Ramos (cell line): Measurements from ENCODE around the gene PLTP.

Experiments
- in situ Hi-C: fragments of 300-500 bp; cut with MboI; formaldehyde crosslinking; loops from one replicate; pipeline ENCODE4 v1.14.3; 2022; ENCODE audit warnings: low sequenced_read_pairs; ENCODE audit not compliant: unreplicated experiment

The PLTP gene

DNA sequence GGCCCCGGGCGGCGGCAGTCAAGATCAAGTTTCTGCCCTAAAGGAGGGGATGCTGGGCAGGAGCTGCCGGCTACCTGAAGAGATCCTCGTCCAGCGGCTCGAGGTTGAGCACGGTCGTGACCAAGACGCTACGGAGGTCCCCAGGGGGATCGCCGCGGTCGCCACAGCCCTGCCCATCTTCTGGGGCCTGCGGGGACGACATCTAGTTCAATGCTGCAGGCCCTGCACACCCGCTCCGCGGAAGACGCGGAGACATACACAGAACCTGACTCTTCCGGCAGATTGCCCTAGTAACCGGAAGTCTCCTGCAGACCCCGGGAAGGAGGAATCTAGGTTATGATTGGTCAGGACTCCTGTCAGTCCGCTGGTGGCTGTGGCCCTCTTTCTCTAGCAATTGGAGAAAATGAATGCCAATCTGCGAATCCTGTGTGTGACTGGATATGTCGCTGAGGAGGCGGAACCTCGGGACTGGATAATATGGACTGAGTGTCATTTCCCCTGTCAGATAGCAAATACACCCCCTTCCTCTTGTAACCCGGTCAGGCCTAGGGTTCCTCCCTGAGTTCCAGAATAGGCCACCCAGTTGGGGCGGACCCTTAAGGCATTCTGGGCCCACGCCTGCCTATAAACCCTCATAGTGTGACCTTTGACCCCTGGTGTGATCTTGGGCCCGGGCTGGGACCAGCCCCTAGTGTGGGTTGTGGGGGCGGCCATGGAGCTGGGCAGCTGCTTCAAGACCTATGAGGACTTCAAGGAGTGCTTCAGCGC lies 54.7 kb downstream of the PLTP start, which contains the start of the genes ACOT8 and ZSWIM3:
TSS of gene ACOT8 (minus strand) at position 279 of the 768 bp plus-strand sequence. CDS start at position 202, 77 bp downstream.
TSS of gene ZSWIM3 (plus strand) at position 501 of the 768 bp plus-strand sequence. CDS start at position 713, 212 bp downstream.
- in situ Hi-C loops: no loop called here

DNA sequence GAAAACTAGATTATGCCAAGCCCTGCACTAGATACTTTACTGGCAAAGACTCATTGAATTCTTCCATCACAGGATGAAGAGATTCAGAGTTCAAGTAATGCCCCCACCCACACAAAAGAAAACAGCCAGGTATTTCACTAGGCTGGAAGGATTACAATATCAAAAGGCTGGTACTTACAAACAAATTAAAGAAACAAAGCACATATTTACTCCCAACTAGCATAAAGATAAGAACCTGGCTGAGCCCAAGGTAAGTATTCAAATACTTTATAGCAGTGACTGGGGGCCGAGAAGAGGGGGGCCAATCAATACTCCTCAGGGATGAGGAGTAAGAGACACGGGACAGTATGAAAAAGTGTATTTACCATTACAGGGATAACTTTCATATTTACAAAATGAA lies 58.5 kb downstream of the PLTP start:
- in situ Hi-C loops: no loop called here

DNA sequence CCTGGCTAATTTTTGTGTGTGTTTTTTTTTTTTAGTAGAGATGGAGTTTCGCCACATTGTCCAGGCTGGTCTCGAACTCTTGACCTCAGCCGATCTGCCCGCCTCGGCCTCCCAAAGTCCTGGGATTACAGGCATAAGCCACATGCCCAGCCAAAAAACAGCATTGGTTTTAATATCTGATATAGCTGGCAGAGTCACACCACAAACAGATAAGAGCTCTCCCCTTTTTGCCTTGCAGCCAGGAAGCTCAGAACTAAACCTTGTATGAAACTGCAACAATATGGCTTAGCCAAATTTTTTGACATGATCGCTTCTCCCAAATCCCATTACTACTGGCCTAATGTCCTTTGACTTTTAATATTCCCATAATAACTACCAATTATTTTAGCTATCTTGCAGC lies 59.6 kb downstream of the PLTP start:
- in situ Hi-C loops: no loop called here

DNA sequence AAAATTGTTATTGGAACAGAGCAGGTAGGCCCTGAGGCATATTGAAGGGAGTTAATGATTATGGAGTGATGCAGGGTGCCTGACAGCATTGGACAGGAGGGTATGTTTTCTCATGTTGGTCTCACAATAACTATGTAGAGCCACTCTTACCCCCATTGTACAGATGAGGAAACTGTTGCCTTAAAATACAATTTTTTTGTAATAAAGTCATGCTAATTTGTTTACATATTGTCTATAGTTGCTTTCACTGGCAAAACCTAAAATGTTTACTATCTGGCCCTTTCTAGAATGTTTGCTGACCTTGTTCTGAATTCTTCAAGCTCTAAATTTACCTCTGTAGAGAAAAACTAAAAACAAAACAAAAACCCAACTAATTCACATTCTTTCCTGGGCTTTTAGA lies 60.5 kb downstream of the PLTP start:
- in situ Hi-C loops: no loop called here

DNA sequence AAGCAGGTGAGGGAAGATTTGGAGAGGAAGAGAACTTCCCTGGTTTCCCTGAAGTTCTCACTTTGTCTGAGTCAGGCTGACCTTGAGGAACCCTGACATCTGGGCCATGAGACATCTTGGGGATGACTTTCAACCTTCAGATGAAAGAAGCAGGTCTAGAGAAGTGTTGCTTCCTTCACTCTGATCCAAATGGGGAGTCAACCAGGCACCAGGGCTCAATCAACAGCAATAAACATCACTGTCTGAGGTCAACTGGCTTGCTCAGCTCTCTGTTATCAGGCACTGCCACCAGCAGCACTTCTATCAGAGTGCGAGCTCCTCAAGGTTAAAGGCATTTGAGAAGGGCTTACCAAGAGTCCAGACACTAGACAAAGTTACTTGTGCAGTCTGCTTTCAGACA lies 61.0 kb downstream of the PLTP start:
- in situ Hi-C loops: no loop called here

DNA sequence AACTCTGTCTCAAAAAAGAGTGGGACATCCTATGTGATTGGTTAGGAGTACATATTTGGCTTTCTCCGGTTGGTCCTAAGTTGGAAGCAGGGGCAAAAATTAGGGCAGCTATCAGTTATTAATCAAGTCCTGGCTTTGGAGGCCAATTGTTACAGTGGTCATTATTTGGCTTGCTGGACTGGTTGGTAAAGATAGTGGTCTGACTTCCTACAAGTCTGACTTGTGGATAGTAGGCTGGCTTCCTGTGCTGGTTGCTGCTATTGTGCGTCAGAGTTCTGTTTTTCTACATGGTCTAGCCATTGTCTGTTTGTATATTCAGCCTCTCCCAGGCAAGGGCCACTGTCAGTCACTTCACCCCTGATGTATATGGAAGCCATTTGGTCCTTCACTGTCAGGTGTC lies 61.7 kb downstream of the PLTP start:
- in situ Hi-C loops: no loop called here

DNA sequence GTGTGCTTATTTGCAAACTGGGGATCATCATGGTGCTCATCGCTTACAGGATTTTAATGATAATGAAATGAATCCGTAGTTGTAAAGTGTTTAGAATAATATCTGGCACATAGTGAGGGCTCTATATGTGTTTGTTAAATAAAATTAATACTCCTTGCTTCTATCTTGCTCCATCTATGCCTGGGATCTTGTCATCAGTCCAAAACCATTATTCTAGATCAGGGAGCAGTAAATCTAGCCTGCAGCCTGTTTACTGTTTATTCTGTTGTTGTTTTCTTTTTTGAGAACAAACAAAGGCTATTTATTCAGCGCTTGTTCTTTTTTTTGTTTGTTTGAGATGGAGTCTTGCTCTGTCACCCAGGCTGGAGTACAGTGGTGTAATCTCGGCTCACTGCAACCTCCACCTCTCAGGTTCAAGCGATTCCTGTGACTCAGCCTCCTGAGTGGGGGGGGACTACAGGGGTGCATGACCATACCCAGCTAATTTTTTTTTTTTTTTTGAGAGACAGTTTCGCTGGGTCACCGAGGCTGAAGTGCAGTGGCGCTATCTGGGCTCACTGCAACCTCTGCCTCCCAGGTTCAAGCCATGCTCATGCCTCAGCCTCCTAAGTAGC lies 62.9 kb downstream of the PLTP start:
- in situ Hi-C loops: no loop called here
